ENCODE data around the gene VWA5A. TPM values are rescaled to one million over a fixed set of nuclear protein-coding genes. Genes with fewer than 3 reads are reported as not detected.

VWA5A gene
- total and polyA plus RNA-seq, 9 of the 15 experiments (the other 6 are each of a cell fraction or from before 2014, with no cell fraction given): 4.6 to 19.7 (median 6.9) TPM

- TF ChIP-seq POLR3A (IDR thresholded peaks at IDR 0.05; ENCODE audit: borderline replicate concordance, extremely low read depth, insufficient read depth, insufficient read length) (no peak), ZNF445 (CRISPR knock-in tag; IDR thresholded peaks at IDR 0.05; ENCODE audit: low read depth) (no peak), ARID3A (IDR thresholded peaks at IDR 0.05; ENCODE audit: borderline replicate concordance, low read depth, low read length) (peak; percentile 87; the same call in 1 of the 2 replicates), PRPF4 (IDR thresholded peaks at IDR 0.05; ENCODE audit: insufficient read depth, low read depth, low read length, poor library complexity, severe bottlenecking) (no peak), ZKSCAN8 (CRISPR knock-in tag; IDR thresholded peaks at IDR 0.05) (no peak), CHD7 (IDR thresholded peaks at IDR 0.05; ENCODE audit: low read depth, low read length) (no peak), SP1 (CRISPR knock-in tag; IDR thresholded peaks at IDR 0.05) (peak; percentile 45; the same call in 1 of the 2 replicates), TAF9B (IDR thresholded peaks at IDR 0.05; ENCODE audit: partially characterized antibody) (peak; percentile 76), FOXK2 (conservative IDR thresholded peaks at IDR 0.05 in 1 of 2, IDR thresholded peaks at IDR 0.05 in 1 of 2; ENCODE audit: low read depth in 2 of 2) (peak; percentile 63 to 68; a peak in 2 of 4 replicates), CREB1 (IDR thresholded peaks at IDR 0.05) (peak; percentile 22; the same call in 1 of the 2 replicates), CREB1 (CRISPR knock-in tag; IDR thresholded peaks at IDR 0.05) (no peak), DPF2 (IDR thresholded peaks at IDR 0.05) (peak; percentile 94), ZNF507 (tag; conservative IDR thresholded peaks at IDR 0.05) (no peak), SUPT5H (IDR thresholded peaks at IDR 0.05) (peak; percentile 72), CBX2 (IDR thresholded peaks at IDR 0.05; ENCODE audit: insufficient read depth, low read length, poor library complexity, severe bottlenecking) (no peak)
Measured at GRCh38 chr11:124114942-124115781, at the start of gene VWA5A (continued).

All from K562 (cell line).